HCT116 (cell line): ENCODE measurements around the gene CCDC92.
"Not testable (repeated sequence)": the region's sequence is repeated elsewhere in the genome, so short reads cannot be mapped to it uniquely, and the experiment has no call there.

Source experiments
- CTCF ChIP-seq, 3 experiments: fragments of 200-600 bp in 1 of 3; sonication (generic) in 1 of 3; IDR thresholded peaks in 2 of 3; conservative IDR thresholded peaks in 1 of 3; 2 replicates each; pipeline ENCODE4 v1.5.1; 2012 to 2017; ENCODE audit warnings: low read depth in 2 of 3, low read length in 2 of 3, antibody characterized with exemption in 1 of 3, borderline replicate concordance in 1 of 3, control low read depth in 1 of 3, mild to moderate bottlenecking in 1 of 3, mixed read lengths in 1 of 3, mixed run types in 1 of 3, moderate library complexity in 1 of 3; ENCODE audit not compliant: insufficient read depth in 1 of 3
- JUND ChIP-seq: IDR thresholded peaks from 2 replicates; pipeline ENCODE4 v1.6.1; 2012
- POLR2A ChIP-seq: IDR thresholded peaks from 2 replicates; pipeline ENCODE4 v1.7.0; 2011; ENCODE audit warnings: borderline replicate concordance; ENCODE audit not compliant: insufficient read depth, insufficient read length; ENCODE audit errors: extremely low read depth
- SIN3A ChIP-seq: IDR thresholded peaks from 2 replicates; pipeline ENCODE4 v1.6.1; 2012; ENCODE audit warnings: low read depth
- TCF7L2 ChIP-seq: IDR thresholded peaks from 2 replicates; pipeline ENCODE4 v1.7.0; 2011; ENCODE audit warnings: borderline replicate concordance, inconsistent platforms; ENCODE audit not compliant: insufficient read depth, insufficient read length; ENCODE audit errors: extremely low read depth
- ZFX ChIP-seq: fragments of 450-650 bp; IDR thresholded peaks from 2 replicates; pipeline ENCODE4 v1.6.1; 2017

GRCh38 chr12:123946516-123947505 lies 25.8 kb downstream of the CCDC92 start:
- TF ChIP-seq SIN3A; POLR2A; CTCF (IDR thresholded peaks at IDR 0.05 in 2 of 3, conservative IDR thresholded peaks at IDR 0.05 in 1 of 3; ENCODE audit: borderline replicate concordance in 1 of 3, insufficient read depth in 1 of 3, low read depth in 2 of 3, low read length in 2 of 3); TCF7L2; ZFX; JUND: not testable (repeated sequence)
